Midbrain (tissue), 1 donor: ENCODE data around the gene F12.

Source experiments
- DNase-seq: peaks from one replicate; lab custom pipeline; 2025; lab: John Stamatoyannopoulos, UW

F12 gene

GRCh38 chr5:177355162-177355867 is 54.0 kb downstream of the F12 start:
- DNase-seq: no peak

- DNase-seq: no peak
These were observed 54.7 kb downstream of the F12 start for GRCh38 chr5:177354711-177355110.

GRCh38 chr5:177354256-177354655 is 55.1 kb downstream of the F12 start:
- no peak for DNase-seq

GRCh38 chr5:177353093-177353492 is 56.3 kb downstream of the F12 start:
- no peak for DNase-seq
